ENCODE measurements around the gene GSAP. TPM values are rescaled to one million over a fixed set of nuclear protein-coding genes. Genes with fewer than 3 reads are reported as not detected.

The GSAP gene
- total RNA-seq, 1 donor from 2014 or later: 2.1 TPM

DNA sequence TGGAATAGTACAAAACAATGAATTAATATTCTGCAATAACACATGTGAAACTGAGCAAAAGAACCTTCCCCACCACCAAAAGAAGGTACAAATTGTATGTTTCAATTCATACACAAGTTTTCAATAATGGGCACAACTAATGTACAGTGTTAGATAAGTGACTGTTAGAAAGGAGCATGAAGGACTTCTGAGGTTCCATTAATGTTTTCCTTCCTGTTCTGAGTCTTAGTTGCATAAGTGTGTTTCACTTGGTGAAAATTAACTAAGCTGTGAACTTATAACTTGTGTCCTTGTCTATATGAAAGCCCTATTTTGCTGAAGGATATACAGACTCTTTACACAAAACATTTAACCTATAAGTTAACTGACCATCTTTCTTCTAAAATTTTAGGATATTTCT, 8.2 kb downstream of the GSAP start:
- H3K27ac Mint-ChIP-seq (ENCODE audit: unreplicated experiment): no peak overlapping the region
- H3K4me1 Mint-ChIP-seq: no peaks in the 10 kb centered on the region
- no peak overlapping the region for H3K4me3 Mint-ChIP-seq
- H3K27me3 Mint-ChIP-seq (ENCODE audit: low read depth): no peaks in the 10 kb centered on the region
- no peaks in the 10 kb centered on the region for H3K36me3 Mint-ChIP-seq (ENCODE audit: low read depth)
- no peaks in the 10 kb centered on the region for H3K9me3 Mint-ChIP-seq
- TF ChIP-seq, protein P1, sequence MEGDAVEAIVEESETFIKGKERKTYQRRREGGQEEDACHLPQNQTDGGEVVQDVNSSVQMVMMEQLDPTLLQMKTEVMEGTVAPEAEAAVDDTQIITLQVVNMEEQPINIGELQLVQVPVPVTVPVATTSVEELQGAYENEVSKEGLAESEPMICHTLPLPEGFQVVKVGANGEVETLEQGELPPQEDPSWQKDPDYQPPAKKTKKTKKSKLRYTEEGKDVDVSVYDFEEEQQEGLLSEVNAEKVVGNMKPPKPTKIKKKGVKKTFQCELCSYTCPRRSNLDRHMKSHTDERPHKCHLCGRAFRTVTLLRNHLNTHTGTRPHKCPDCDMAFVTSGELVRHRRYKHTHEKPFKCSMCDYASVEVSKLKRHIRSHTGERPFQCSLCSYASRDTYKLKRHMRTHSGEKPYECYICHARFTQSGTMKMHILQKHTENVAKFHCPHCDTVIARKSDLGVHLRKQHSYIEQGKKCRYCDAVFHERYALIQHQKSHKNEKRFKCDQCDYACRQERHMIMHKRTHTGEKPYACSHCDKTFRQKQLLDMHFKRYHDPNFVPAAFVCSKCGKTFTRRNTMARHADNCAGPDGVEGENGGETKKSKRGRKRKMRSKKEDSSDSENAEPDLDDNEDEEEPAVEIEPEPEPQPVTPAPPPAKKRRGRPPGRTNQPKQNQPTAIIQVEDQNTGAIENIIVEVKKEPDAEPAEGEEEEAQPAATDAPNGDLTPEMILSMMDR (conservative IDR thresholded peaks at IDR 0.05): no peak
- DNase-seq (ENCODE audit: low read depth, low spot score): no peak

DNA sequence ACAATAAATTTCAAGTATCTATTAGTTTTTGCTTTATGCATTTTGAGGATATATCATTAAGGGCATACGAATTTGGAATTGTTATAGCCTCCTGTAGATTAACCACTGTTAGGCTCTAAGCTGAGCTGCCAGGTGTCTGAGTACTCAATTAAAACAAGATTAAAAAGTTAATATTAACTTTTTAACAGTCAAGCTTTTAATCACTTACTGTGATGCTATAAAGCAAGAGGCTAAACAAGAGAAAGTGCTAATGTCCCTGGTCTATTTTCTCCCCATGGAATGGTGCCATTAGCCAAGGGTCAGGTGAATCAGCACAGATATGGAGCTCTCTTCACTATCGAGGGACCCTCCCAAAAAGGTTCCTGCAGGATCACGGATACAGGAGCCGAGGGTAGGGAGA, 9.7 kb downstream of the GSAP start:
- no peaks in the 10 kb centered on the region for H3K9me3 Mint-ChIP-seq
- no peak overlapping the region for H3K27ac Mint-ChIP-seq (ENCODE audit: unreplicated experiment)
- no peaks in the 10 kb centered on the region for H3K36me3 Mint-ChIP-seq (ENCODE audit: low read depth)
- H3K4me3 Mint-ChIP-seq: no peak overlapping the region
- TF ChIP-seq, protein P1 (conservative IDR thresholded peaks at IDR 0.05): no peak
- DNase-seq (ENCODE audit: low read depth, low spot score): no peak
- no peaks in the 10 kb centered on the region for H3K4me1 Mint-ChIP-seq
- H3K27me3 Mint-ChIP-seq (ENCODE audit: low read depth): no peaks in the 10 kb centered on the region

DNA sequence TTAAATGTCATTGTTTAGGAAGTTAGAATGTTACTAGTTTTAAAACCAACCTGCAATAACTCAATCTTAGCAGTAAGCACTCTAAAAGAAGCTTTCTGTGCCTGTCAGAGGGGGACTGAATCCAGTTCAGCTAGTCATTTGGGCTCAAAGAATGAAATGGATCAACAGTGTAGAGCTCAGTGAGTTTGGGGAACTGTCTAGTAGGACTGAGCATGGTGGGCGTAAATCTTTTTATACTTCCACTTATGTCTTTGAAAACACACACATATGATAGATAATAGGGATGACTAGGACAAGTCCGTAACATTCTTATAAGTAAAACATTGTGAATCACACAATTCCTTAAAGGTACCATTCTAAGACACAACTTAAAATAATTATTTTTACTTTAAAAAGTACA, 11.5 kb downstream of the GSAP start:
- Mint-ChIP-seq H3K27ac (ENCODE audit: unreplicated experiment) (no peak overlapping the region), H3K4me3 (no peak overlapping the region), H3K4me1 (no peaks in the 10 kb centered on the region), H3K9me3 (no peaks in the 10 kb centered on the region), H3K36me3 (ENCODE audit: low read depth) (no peaks in the 10 kb centered on the region), H3K27me3 (ENCODE audit: low read depth) (no peaks in the 10 kb centered on the region)
- TF ChIP-seq, protein P1 (conservative IDR thresholded peaks at IDR 0.05): no peak
- DNase-seq (ENCODE audit: low read depth, low spot score): no peak

DNA sequence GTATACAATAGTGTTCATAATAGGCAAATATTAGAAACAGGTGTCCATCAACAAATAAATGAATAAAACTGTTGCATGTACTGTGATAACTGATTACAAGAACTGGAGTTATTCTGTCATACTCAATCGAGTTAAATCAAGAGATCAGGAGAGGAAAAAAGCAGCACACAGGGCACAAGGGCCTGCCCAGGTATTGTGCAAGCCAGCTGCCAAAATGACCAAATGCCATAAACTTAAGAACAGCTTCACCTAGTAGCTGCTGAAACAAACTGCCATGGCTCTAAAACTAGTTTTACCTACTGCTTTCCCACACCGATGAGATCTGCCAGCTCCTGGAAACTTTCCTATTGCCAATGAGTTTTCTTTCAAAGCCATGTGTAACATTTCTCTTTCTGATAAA, 12.2 kb downstream of the GSAP start:
- Mint-ChIP-seq H3K4me1 (no peaks in the 10 kb centered on the region), H3K27ac (ENCODE audit: unreplicated experiment) (no peak overlapping the region), H3K9me3 (no peaks in the 10 kb centered on the region), H3K27me3 (ENCODE audit: low read depth) (no peaks in the 10 kb centered on the region), H3K36me3 (ENCODE audit: low read depth) (no peaks in the 10 kb centered on the region), H3K4me3 (no peak overlapping the region)
- TF ChIP-seq, protein P1 (conservative IDR thresholded peaks at IDR 0.05): no peak
- DNase-seq (ENCODE audit: low read depth, low spot score): no peak

DNA sequence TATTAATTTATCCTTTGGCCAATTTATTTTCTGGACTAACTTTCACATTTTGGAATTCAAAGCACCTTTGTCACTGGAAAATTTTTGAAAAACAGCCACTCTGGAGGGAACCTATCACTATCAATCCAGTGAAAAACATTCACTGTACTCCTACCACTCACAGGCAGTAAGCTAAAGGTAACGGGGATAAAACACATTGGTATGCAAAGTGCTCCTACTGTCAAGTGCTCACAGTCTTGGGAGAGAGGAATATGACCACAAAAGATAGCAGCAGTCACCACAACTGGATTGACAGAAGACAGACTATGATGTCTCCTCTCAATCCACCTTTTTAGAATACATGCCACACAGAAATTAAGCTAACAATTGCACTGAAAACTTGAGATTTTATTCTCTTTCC, 13.3 kb downstream of the GSAP start:
- Mint-ChIP-seq H3K4me3 (no peak overlapping the region), H3K4me1 (no peaks in the 10 kb centered on the region), H3K36me3 (ENCODE audit: low read depth) (no peaks in the 10 kb centered on the region), H3K27me3 (ENCODE audit: low read depth) (no peaks in the 10 kb centered on the region), H3K27ac (ENCODE audit: unreplicated experiment) (no peak overlapping the region), H3K9me3 (no peaks in the 10 kb centered on the region)
- no peak for DNase-seq (ENCODE audit: low read depth, low spot score)
- TF ChIP-seq, protein P1 (conservative IDR thresholded peaks at IDR 0.05): no peak

DNA sequence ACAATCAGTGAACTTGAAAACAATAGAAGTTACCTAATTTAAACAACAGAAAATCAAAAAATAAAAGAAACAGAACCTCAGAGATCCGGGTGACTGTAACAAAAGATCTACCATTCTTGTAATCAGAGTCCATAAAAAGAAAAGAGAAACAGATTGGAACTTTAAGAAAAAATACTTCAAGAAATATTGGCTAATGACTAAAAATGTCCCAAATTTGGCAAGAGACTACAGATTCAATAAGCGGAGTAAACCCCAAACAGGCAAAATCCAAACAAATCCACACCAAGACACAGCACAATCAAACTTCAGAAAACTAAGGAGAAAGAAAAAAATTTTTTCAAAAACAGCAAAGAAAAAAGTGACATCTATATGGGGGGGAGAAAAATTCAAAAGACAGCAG, 15.1 kb downstream of the GSAP start:
- Mint-ChIP-seq H3K4me3 (no peak overlapping the region), H3K9me3 (no peaks in the 10 kb centered on the region), H3K4me1 (no peaks in the 10 kb centered on the region), H3K27me3 (ENCODE audit: low read depth) (no peaks in the 10 kb centered on the region), H3K27ac (ENCODE audit: unreplicated experiment) (no peak overlapping the region), H3K36me3 (ENCODE audit: low read depth) (no peaks in the 10 kb centered on the region)
- no peak for DNase-seq (ENCODE audit: low read depth, low spot score)
- TF ChIP-seq, protein P1 (conservative IDR thresholded peaks at IDR 0.05): no peak

Data from neural crest cell (in vitro differentiated cells).